ENCODE data around the gene TEX48.

Gene TEX48

DNA sequence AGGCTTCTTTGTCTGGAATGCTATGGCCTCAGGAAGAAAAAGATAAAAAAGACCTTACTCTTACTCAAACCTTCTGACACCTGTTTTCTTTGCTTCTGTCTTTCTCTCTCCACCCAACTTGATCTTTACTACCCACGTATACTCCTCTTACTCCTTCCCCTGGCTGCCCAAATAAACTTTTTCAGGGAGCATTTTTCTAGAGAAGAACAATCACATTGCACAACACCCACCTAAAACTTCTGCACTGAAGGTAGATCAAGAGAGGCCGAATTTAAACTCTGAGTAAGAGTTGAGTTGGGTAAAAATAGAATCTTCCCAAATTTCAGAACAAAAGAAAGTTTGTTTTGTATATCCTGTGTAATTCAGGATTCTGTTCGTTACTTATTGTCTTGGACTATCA lies 3.9 kb downstream of the TEX48 start:
- TF ChIP-seq SIN3A (IDR thresholded peaks at IDR 0.05; ENCODE audit: borderline replicate concordance, insufficient read depth, low read length): no peak
- no peak for TF ChIP-seq POLR2AphosphoS5 (IDR thresholded peaks at IDR 0.05; ENCODE audit: low read depth, low read length)
- TF ChIP-seq, protein P1, sequence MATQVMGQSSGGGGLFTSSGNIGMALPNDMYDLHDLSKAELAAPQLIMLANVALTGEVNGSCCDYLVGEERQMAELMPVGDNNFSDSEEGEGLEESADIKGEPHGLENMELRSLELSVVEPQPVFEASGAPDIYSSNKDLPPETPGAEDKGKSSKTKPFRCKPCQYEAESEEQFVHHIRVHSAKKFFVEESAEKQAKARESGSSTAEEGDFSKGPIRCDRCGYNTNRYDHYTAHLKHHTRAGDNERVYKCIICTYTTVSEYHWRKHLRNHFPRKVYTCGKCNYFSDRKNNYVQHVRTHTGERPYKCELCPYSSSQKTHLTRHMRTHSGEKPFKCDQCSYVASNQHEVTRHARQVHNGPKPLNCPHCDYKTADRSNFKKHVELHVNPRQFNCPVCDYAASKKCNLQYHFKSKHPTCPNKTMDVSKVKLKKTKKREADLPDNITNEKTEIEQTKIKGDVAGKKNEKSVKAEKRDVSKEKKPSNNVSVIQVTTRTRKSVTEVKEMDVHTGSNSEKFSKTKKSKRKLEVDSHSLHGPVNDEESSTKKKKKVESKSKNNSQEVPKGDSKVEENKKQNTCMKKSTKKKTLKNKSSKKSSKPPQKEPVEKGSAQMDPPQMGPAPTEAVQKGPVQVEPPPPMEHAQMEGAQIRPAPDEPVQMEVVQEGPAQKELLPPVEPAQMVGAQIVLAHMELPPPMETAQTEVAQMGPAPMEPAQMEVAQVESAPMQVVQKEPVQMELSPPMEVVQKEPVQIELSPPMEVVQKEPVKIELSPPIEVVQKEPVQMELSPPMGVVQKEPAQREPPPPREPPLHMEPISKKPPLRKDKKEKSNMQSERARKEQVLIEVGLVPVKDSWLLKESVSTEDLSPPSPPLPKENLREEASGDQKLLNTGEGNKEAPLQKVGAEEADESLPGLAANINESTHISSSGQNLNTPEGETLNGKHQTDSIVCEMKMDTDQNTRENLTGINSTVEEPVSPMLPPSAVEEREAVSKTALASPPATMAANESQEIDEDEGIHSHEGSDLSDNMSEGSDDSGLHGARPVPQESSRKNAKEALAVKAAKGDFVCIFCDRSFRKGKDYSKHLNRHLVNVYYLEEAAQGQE (IDR thresholded peaks at IDR 0.05; ENCODE audit: insufficient read depth in 1 of 2, low read depth in 2 of 2, low read length in 2 of 2): no peak
- no peak for TF ChIP-seq FOXP2 (optimal IDR thresholded peaks at IDR 0.05; ENCODE audit: borderline replicate concordance, extremely low read depth, extremely low read length, insufficient read depth)
- TF ChIP-seq TAF1 (IDR thresholded peaks at IDR 0.05; ENCODE audit: borderline replicate concordance, insufficient read depth, low read length): no peak

DNA sequence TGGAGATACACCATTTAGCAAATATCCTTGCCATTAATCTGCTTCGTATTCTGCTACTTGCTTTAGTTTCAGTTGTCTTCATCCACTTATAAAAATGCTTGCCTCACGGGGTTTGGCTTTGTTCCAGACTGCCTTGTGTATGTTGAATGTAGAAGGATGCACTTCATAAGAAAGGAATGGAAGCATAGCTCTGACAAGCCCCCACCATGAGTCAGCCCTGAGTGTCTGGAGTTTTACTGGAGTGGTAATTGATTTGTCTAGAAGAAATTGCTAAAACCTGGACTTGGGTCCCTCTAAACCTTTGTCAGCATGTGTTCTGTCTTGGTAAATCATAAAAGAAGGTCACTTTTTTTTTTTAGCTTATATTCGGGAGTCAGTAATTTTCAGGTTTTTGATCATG lies 4.6 kb downstream of the TEX48 start:
- no peak for TF ChIP-seq POLR2AphosphoS5 (IDR thresholded peaks at IDR 0.05; ENCODE audit: low read depth, low read length)
- TF ChIP-seq, protein P1 (IDR thresholded peaks at IDR 0.05; ENCODE audit: insufficient read depth in 1 of 2, low read depth in 2 of 2, low read length in 2 of 2): no peak
- no peak for TF ChIP-seq FOXP2 (optimal IDR thresholded peaks at IDR 0.05; ENCODE audit: borderline replicate concordance, extremely low read depth, extremely low read length, insufficient read depth)
- TF ChIP-seq SIN3A (IDR thresholded peaks at IDR 0.05; ENCODE audit: borderline replicate concordance, insufficient read depth, low read length): no peak
- no peak for TF ChIP-seq TAF1 (IDR thresholded peaks at IDR 0.05; ENCODE audit: borderline replicate concordance, insufficient read depth, low read length)

DNA sequence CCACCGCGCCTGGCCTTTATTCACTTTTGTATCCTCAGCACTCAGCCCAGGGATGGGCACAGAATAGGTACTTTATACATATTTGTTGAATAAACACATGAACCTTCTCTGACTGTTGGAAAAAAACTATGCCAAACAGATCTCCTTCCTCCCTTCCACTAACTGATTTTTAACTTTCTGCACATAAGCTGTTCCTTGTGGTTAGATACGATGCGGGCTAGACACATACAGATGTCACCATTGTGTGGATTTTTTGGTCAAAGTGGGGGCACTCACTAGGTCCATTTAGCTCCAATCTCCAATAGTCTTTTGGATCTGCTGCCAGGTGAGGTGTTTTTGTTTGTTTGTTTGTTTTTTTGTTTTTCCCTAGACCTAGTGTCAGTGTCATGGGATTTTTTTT lies 5.1 kb downstream of the TEX48 start:
- no peak for TF ChIP-seq FOXP2 (optimal IDR thresholded peaks at IDR 0.05; ENCODE audit: borderline replicate concordance, extremely low read depth, extremely low read length, insufficient read depth)
- TF ChIP-seq POLR2AphosphoS5 (IDR thresholded peaks at IDR 0.05; ENCODE audit: low read depth, low read length): no peak
- no peak for TF ChIP-seq TAF1 (IDR thresholded peaks at IDR 0.05; ENCODE audit: borderline replicate concordance, insufficient read depth, low read length)

DNA sequence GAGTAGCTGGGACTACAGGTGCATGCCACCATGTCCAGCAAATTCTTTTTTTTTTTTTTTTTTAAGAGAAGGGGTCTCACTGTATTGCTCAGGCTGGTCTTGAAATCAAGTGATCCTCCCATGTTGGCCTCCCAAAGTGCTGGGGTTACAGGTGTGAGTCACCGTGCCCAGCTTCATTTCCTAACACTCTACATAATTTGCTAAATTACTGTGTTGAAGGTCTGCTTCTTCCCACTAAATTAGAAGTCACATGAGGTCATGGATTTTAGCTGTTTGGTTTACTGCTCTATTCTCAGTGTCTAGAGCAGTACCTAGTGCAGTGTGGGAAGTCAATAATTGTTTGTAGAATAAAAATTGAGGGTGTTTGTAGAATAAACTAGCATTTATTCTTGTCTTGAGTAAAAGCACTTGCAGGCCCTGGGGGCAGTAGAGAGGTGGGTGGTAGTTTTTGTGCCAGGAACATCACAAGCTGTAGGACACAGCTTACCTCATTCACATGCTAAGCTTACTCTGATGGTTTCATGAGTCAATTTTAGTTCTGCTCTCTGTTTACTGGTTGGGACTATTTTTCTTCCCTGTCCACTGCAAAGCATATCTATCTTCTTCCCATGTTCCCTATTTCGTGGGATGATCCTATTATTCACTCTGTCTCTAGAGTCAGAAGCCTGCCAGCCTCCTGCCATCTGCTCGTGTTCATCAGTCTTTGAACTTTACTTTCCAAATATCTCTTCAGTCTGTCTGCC lies 7.0 kb downstream of the TEX48 start:
- TF ChIP-seq TAF1 (IDR thresholded peaks at IDR 0.05; ENCODE audit: borderline replicate concordance, insufficient read depth, low read length) (no peak), SIN3A (IDR thresholded peaks at IDR 0.05; ENCODE audit: borderline replicate concordance, insufficient read depth, low read length) (no peak)
- TF ChIP-seq, protein P1 (IDR thresholded peaks at IDR 0.05; ENCODE audit: insufficient read depth in 1 of 2, low read depth in 2 of 2, low read length in 2 of 2): no peak

DNA sequence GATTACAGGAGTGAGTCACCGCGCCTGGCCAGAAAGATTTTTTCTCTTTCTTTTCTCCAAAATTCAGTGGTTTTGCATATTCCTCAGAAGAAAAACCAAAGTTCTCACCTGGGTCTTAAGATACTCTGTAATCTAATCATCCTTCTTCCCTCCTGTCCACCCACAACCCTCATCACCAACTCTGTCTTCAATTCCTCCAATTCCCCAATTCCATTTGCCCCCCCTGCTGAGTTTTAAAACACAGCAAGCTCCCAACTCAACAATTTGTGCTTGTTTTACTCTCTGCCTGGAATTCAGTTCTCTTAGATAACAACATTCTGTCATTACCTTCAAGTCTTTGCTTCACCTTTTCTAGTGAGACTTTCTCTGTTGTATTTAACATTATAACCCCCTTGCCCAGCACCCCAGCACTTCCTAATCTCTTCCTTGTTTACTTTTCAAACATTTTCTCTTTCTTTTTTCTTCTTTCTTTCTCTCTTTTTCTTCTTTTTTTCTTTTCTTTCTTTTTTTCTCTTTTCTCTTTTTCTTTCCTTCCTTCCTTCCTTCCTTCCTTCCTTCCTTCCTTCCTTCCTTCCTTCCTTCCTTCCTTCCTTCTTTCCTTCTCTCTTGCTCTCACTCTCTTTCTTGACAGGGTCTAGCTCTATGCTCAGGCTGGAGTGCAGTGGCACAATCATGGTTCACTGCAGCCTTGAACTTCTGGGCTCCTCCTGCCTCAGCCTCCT lies 7.8 kb downstream of the TEX48 start:
- TF ChIP-seq FOXP2 (optimal IDR thresholded peaks at IDR 0.05; ENCODE audit: borderline replicate concordance, extremely low read depth, extremely low read length, insufficient read depth) (no peak), POLR2AphosphoS5 (IDR thresholded peaks at IDR 0.05; ENCODE audit: low read depth, low read length) (no peak), SIN3A (IDR thresholded peaks at IDR 0.05; ENCODE audit: borderline replicate concordance, insufficient read depth, low read length) (no peak), TAF1 (IDR thresholded peaks at IDR 0.05; ENCODE audit: borderline replicate concordance, insufficient read depth, low read length) (no peak)
- TF ChIP-seq, protein P1 (IDR thresholded peaks at IDR 0.05; ENCODE audit: insufficient read depth in 1 of 2, low read depth in 2 of 2, low read length in 2 of 2): no peak

All from PFSK-1 (cell line).